Endothelial cell of umbilical vein (primary cell): Measurements from ENCODE around the gene APEH. TPM values are rescaled to one million over a fixed set of nuclear protein-coding genes. Genes with fewer than 3 reads are reported as not detected.

Experiments
- BruUV-seq: library from RNA; stranded (reverse); fragments of 400-500 nt; replicated peaks from 2 replicates; lab custom pipeline; 2021; lab: Mats Ljungman, UMichigan
- CTCF ChIA-PET: fragments of 300-600, 350-600 bp; sonication (Branson Sonifier 250); formaldehyde crosslinking; loops from one replicate; lab custom pipeline; 2021; ENCODE audit warnings: antibody characterized with exemption, inconsistent platforms; lab: Charles Lee
- POLR2A ChIA-PET: fragments of 300-600, 350-600 bp; sonication (Branson Sonifier 250); formaldehyde crosslinking; loops from one replicate; lab custom pipeline; 2021; ENCODE audit warnings: antibody characterized with exemption, inconsistent platforms; lab: Charles Lee
- DNase-seq: peaks from one replicate; pipeline ENCODE4 v3.0.0-alpha.2; 2011; ENCODE audit warnings: low read depth, low spot score
- FAIRE-seq: peaks from 2 replicates; lab custom pipeline; 2011; peaks lifted over from hg19 to GRCh38; lab: Jason Lieb, UNC
- H2AFZ ChIP-seq: 2 replicates; pipeline ENCODE4 v1.6.0; 2012; ENCODE audit warnings: low read depth, low read length, control low read depth, inconsistent platforms
- H3K27ac ChIP-seq: 2 replicates; pipeline ENCODE4 v1.5.1; 2011; ENCODE audit warnings: low read depth, mild to moderate bottlenecking, control low read depth, low read length, moderate library complexity; ENCODE audit not compliant: insufficient read depth
- H3K27me3 ChIP-seq, 2 experiments: 2 replicates each; pipeline versions ENCODE4 v1.6.0 to v1.6.1; 2011; ENCODE audit warnings: low read length in 2 of 2, mixed read lengths in 1 of 2; ENCODE audit not compliant: control insufficient read depth in 2 of 2, insufficient read depth in 2 of 2
- H3K36me3 ChIP-seq, 2 experiments: 2 replicates in 1 of 2; 3 replicates in 1 of 2; pipeline ENCODE4 v1.5.1; 2011; ENCODE audit warnings: low read length in 2 of 2, mild to moderate bottlenecking in 1 of 2, moderate library complexity in 1 of 2; ENCODE audit not compliant: control insufficient read depth in 2 of 2, insufficient read depth in 2 of 2; ENCODE audit errors: extremely low read depth in 1 of 2
- H3K4me1 ChIP-seq: 3 replicates; pipeline ENCODE4 v1.5.1; 2011; ENCODE audit warnings: mild to moderate bottlenecking, low read length; ENCODE audit not compliant: control insufficient read depth, insufficient read depth; ENCODE audit errors: extremely low read depth
- H3K4me2 ChIP-seq: 2 replicates; pipeline ENCODE4 v1.6.1; 2011; ENCODE audit warnings: low read length, control low read depth, mixed read lengths; ENCODE audit not compliant: insufficient read depth
- H3K4me3 ChIP-seq, 3 experiments: fragments of 200-600 bp in 1 of 3; sonication (generic), shearing (Covaris generic) in 1 of 3; replicated peaks in 1 of 3; 2 replicates each; pipeline ENCODE4 v1.5.1; 2011 to 2016; ENCODE audit warnings: control low read depth in 3 of 3, low read length in 3 of 3, mild to moderate bottlenecking in 2 of 3, inconsistent platforms in 1 of 3, low read depth in 1 of 3, moderate library complexity in 1 of 3; ENCODE audit not compliant: insufficient read depth in 1 of 3
- H3K79me2 ChIP-seq: 2 replicates; pipeline ENCODE4 v1.6.0; 2012; ENCODE audit warnings: low read length, inconsistent platforms; ENCODE audit not compliant: control insufficient read depth, insufficient read depth
- H3K9ac ChIP-seq: replicated peaks from 2 replicates; pipeline ENCODE3; 2011; ENCODE audit warnings: low read length, control low read depth; ENCODE audit not compliant: insufficient read depth; ENCODE audit errors: extremely low read depth
- H3K9me1 ChIP-seq: replicated peaks from 3 replicates; pipeline ENCODE4 v1.6.0; 2011; ENCODE audit warnings: mild to moderate bottlenecking, low read length; ENCODE audit not compliant: control insufficient read depth, insufficient read depth; ENCODE audit errors: extremely low read depth
- H3K9me3 ChIP-seq: replicated peaks from 2 replicates; pipeline ENCODE4 v1.5.1; 2012; ENCODE audit warnings: low read length, inconsistent platforms; ENCODE audit not compliant: control insufficient read depth, insufficient read depth
- H4K20me1 ChIP-seq: replicated peaks from 2 replicates; pipeline ENCODE3; 2011; ENCODE audit warnings: mild to moderate bottlenecking, low read length; ENCODE audit not compliant: control insufficient read depth, insufficient read depth; ENCODE audit errors: extremely low read depth
- FOS ChIP-seq: IDR thresholded peaks from 2 replicates; pipeline ENCODE4 v1.6.1; 2011; ENCODE audit warnings: mild to moderate bottlenecking, low read length, moderate library complexity, borderline replicate concordance; ENCODE audit not compliant: insufficient read depth
- GATA2 ChIP-seq: IDR thresholded peaks from 2 replicates; pipeline ENCODE4 v1.7.0; 2011; ENCODE audit warnings: low read depth, mild to moderate bottlenecking, moderate library complexity, mixed read lengths, low read length; ENCODE audit not compliant: insufficient read length, insufficient read depth
- JUN ChIP-seq: IDR thresholded peaks from 2 replicates; pipeline ENCODE4 v1.6.1; 2011; ENCODE audit warnings: borderline replicate concordance, low read depth; ENCODE audit not compliant: insufficient read length, insufficient read depth
- dilution Hi-C: fragments of 300-500 bp; cut with MboI; formaldehyde crosslinking; loops from one replicate; pipeline ENCODE4 v1.15.0; 2019; ENCODE audit warnings: low sequenced_read_pairs; ENCODE audit not compliant: extremely low pct_ligation_motif_present
- intact Hi-C: fragments of 100-400 bp; cut with micrococcal nuclease; formaldehyde crosslinking; loops from one replicate; pipeline ENCODE4 v1.10.0; 2022
- polyA plus RNA-seq, 4 experiments: library from polyadenylated mRNA; depleted of rRNA in 3 of 4; stranded (reverse) in 3 of 4; unstranded in 1 of 4; fragments of >200 nt; gene quantifications; 2 replicates each; pipeline versions ENCODE4 v1.2.1 to v1.2.3, GENCODE V29; 2011 to 2012; ENCODE audit warnings: missing spikeins in 1 of 4
- total RNA-seq: library from RNA; stranded (reverse); gene quantifications from 2 replicates; pipeline ENCODE4 v1.2.3, GENCODE V29; 2021
- TF ChIP-seq, protein P1 (sequence below): IDR thresholded peaks from 2 replicates; pipeline ENCODE4 v1.6.1; 2011; ENCODE audit not compliant: insufficient read depth, insufficient read length
- TF ChIP-seq, protein P2 (sequence below), 2 donors: IDR thresholded peaks; 1 replicate in 1 of 2; 2 replicates in 1 of 2; pipeline ENCODE4 v1.5.1; 2011; ENCODE audit warnings: low read length in 2 of 2, mild to moderate bottlenecking in 2 of 2, moderate library complexity in 2 of 2, control low read depth in 1 of 2, inconsistent platforms in 1 of 2, low read depth in 1 of 2; ENCODE audit not compliant: insufficient read depth in 1 of 2; ENCODE audit errors: extremely low read depth in 1 of 2

The APEH gene
- total and polyA plus RNA-seq, 2 donors (not counting 3 experiments of a cell fraction or from before 2014, with no cell fraction given): 68.2 to 74.3 TPM

DNA sequence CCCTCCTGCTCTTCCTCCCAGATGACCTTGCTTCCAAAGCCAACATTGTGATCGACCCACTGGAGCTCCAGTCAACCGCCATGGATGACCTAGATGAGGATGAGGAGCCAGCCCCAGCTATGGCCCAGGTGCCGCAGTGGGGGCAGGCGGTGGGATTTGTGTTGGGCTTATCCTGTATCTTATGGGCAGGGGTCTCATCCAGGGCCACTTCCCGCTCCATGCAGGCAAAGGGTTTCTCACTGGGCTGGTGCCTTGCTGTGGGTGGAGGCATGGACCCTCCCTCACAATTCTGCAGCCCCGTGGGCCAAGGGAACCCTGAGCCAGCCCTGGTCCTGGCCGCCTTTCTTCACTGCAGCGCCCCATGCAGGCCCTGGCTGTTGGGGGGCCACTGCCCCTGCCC lies 30.5 kb downstream of the APEH start:
- Histone ChIP-seq H3K4me2 (no peak overlapping the region), H3K4me3 (no peak overlapping the region), H3K27me3 (no peaks in the 10 kb centered on the region), H3K9me1 (no peaks in the 10 kb centered on the region), H3K27ac (no peak overlapping the region), H4K20me1 (no peaks in the 10 kb centered on the region), H3K79me2 (no peaks in the 10 kb centered on the region), H3K36me3 (peaks cover 0 to 19% of the 10 kb centered on the region in 2 experiments), H3K4me1 (peaks cover 5% of the 10 kb centered on the region), H3K9me3 (no peaks in the 10 kb centered on the region), H3K9ac (no peak overlapping the region), H2AFZ (no peak overlapping the region)
- ChIA-PET POLR2A (no interaction called here), CTCF (interaction anchor here (2.0 to 3.8 kb wide), 2 partner anchors 14 to 134 kb away, joined by 8 to 27 read pairs; no protein-coding TSS in a partner anchor)
- intact Hi-C loops: loop anchor here (5.0 kb wide), 1 partner anchor 98 kb away; the partner anchor contains the start of gene INKA1
- FAIRE-seq (no peak), DNase-seq (no peak)
- TF ChIP-seq FOS (no peak), GATA2 (no peak), JUN (no peak)
- TF ChIP-seq, protein P1, sequence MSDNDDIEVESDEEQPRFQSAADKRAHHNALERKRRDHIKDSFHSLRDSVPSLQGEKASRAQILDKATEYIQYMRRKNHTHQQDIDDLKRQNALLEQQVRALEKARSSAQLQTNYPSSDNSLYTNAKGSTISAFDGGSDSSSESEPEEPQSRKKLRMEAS: no peak
- TF ChIP-seq, protein P2, sequence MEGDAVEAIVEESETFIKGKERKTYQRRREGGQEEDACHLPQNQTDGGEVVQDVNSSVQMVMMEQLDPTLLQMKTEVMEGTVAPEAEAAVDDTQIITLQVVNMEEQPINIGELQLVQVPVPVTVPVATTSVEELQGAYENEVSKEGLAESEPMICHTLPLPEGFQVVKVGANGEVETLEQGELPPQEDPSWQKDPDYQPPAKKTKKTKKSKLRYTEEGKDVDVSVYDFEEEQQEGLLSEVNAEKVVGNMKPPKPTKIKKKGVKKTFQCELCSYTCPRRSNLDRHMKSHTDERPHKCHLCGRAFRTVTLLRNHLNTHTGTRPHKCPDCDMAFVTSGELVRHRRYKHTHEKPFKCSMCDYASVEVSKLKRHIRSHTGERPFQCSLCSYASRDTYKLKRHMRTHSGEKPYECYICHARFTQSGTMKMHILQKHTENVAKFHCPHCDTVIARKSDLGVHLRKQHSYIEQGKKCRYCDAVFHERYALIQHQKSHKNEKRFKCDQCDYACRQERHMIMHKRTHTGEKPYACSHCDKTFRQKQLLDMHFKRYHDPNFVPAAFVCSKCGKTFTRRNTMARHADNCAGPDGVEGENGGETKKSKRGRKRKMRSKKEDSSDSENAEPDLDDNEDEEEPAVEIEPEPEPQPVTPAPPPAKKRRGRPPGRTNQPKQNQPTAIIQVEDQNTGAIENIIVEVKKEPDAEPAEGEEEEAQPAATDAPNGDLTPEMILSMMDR (IDR thresholded peaks at IDR 0.05; ENCODE audit: extremely low read depth in 1 of 2, insufficient read depth in 1 of 2, low read depth in 1 of 2, low read length in 2 of 2): no peak
- no TSS peak for BruUV-seq
- dilution Hi-C loops: no loop called here
